K562 (cell line): Measurements from ENCODE around the gene DIP2C. TPM values are rescaled to one million over a fixed set of nuclear protein-coding genes. Genes with fewer than 3 reads are reported as not detected.

ENCODE experiments used
- ATAC-seq: fragments of 200-7000 bp; cut with Tn5 transposase; 3 replicates; pipeline ENCODE4 v1.9.1; 2020; ENCODE audit warnings: moderate library complexity
- BruUV-seq: library from RNA; stranded (reverse); fragments of 400-500 nt; replicated peaks from 2 replicates; lab custom pipeline; 2021; lab: Mats Ljungman, UMichigan
- CTCF ChIA-PET: fragments of 300-600 bp; formaldehyde crosslinking; extraction: SDS; loops from one replicate; lab custom pipeline; 2021; ENCODE audit warnings: low intra/inter-chr PET ratio; lab: Yijun Ruan, JAX
- POLR2A ChIA-PET: fragments of 300-600, 350-650 bp; sonication (Branson Sonifier 250); formaldehyde crosslinking; extraction: SDS; loops from one replicate; lab custom pipeline; 2021; ENCODE audit warnings: antibody characterized with exemption, inconsistent platforms; lab: Yijun Ruan, JAX
- DNase-seq, 4 experiments: peaks; one replicate each; pipeline versions ENCODE4 v3.0.0 to v3.0.0-alpha.2; 2011 to 2018; ENCODE audit warnings: low spot score in 3 of 4, mixed read lengths in 3 of 4; ENCODE audit errors: extremely low read depth in 1 of 4
- FAIRE-seq: peaks from 2 replicates; lab custom pipeline; 2011; peaks lifted over from hg19 to GRCh38; lab: Jason Lieb, UNC
- H2AFZ ChIP-seq: 2 replicates; pipeline ENCODE4 v1.6.0; 2011; ENCODE audit warnings: low read depth, low read length, control low read depth, inconsistent platforms
- H3K27ac ChIP-seq: fragments of 200-600 bp; 3 replicates; pipeline ENCODE4 v1.8.0; 2011; ENCODE audit warnings: low read depth, mild to moderate bottlenecking, control low read depth, inconsistent platforms, low read length, moderate library complexity, mixed read lengths; ENCODE audit errors: extremely low read depth
- H3K27me3 ChIP-seq, 2 experiments: fragments of 300-600 bp in 1 of 2; 2 replicates in 1 of 2; 3 replicates in 1 of 2; pipeline versions ENCODE4 v1.6.0 to v1.8.0; 2011; ENCODE audit warnings: inconsistent platforms in 2 of 2, low read length in 2 of 2, mild to moderate bottlenecking in 1 of 2, mixed read lengths in 1 of 2, moderate library complexity in 1 of 2; ENCODE audit not compliant: control insufficient read depth in 2 of 2, insufficient read depth in 2 of 2
- H3K36me3 ChIP-seq: fragments of 300-600 bp; 3 replicates; pipeline ENCODE4 v1.8.0; 2011; ENCODE audit warnings: mild to moderate bottlenecking, low read length, inconsistent platforms; ENCODE audit not compliant: control insufficient read depth, insufficient read depth
- H3K4me1 ChIP-seq, 2 experiments: fragments of 200-600 bp in 1 of 2; replicated peaks in 1 of 2; 2 replicates in 1 of 2; 3 replicates in 1 of 2; pipeline versions ENCODE4 v1.5.1 to v1.8.0; 2011; ENCODE audit warnings: inconsistent platforms in 2 of 2, low read length in 2 of 2, mild to moderate bottlenecking in 1 of 2, mixed read lengths in 1 of 2, moderate library complexity in 1 of 2; ENCODE audit not compliant: control insufficient read depth in 2 of 2, insufficient read depth in 2 of 2
- H3K4me2 ChIP-seq: 2 replicates; pipeline ENCODE4 v1.6.1; 2011; ENCODE audit warnings: low read length, control low read depth, inconsistent platforms, mixed read lengths; ENCODE audit not compliant: insufficient read depth
- H3K4me3 ChIP-seq: fragments of 200-600 bp; sonication (generic), shearing (Covaris generic); 2 replicates; pipeline ENCODE4 v1.5.1; 2016; ENCODE audit warnings: control low read depth, inconsistent platforms
- H3K79me2 ChIP-seq: fragments of 200-600 bp; 3 replicates; pipeline ENCODE4 v1.8.0; 2011; ENCODE audit warnings: low read length, inconsistent platforms; ENCODE audit not compliant: control insufficient read depth, insufficient read depth
- H3K9ac ChIP-seq, 2 experiments: 2 replicates each; pipeline versions ENCODE4 v1.6.0 to v1.6.1; 2011; ENCODE audit warnings: low read depth in 2 of 2, low read length in 2 of 2, control low read depth in 1 of 2, inconsistent platforms in 1 of 2, mild to moderate bottlenecking in 1 of 2, mixed read lengths in 1 of 2; ENCODE audit not compliant: insufficient read depth in 1 of 2
- H3K9me1 ChIP-seq: one replicate; pipeline ENCODE4 v1.6.0; 2011; ENCODE audit warnings: inconsistent platforms, mild to moderate bottlenecking, low read length, moderate library complexity; ENCODE audit not compliant: control insufficient read depth, insufficient read depth
- H3K9me3 ChIP-seq: replicated peaks from 2 replicates; pipeline ENCODE4 v1.5.1; 2011; ENCODE audit warnings: low read depth, low read length, inconsistent platforms; ENCODE audit not compliant: control insufficient read depth, insufficient read depth
- H4K20me1 ChIP-seq: replicated peaks from 2 replicates; pipeline ENCODE4 v1.6.1; 2011; ENCODE audit warnings: low read length, inconsistent platforms, mixed read lengths; ENCODE audit not compliant: control insufficient read depth, insufficient read depth
- ADNP ChIP-seq: fragments of 200-800 bp; sonication (Bioruptor generic); IDR thresholded peaks from 2 replicates; pipeline ENCODE4 v1.6.1; 2016; ENCODE audit warnings: missing genetic modification characterization, missing compliant biosample characterization
- CBX3 ChIP-seq, 2 experiments: IDR thresholded peaks; 1 replicate in 1 of 2; 2 replicates in 1 of 2; pipeline ENCODE4 v1.6.1; 2012; ENCODE audit warnings: inconsistent platforms in 2 of 2, low read length in 2 of 2, borderline replicate concordance in 1 of 2, control low read depth in 1 of 2
- FOXK2 ChIP-seq, 2 experiments: fragments of 450-650 bp; IDR thresholded peaks in 1 of 2; conservative IDR thresholded peaks in 1 of 2; 2 replicates each; pipeline ENCODE4 v1.6.1; 2016; ENCODE audit warnings: low read depth in 2 of 2, mild to moderate bottlenecking in 1 of 2
- HCFC1 ChIP-seq: IDR thresholded peaks from 2 replicates; pipeline ENCODE4 v1.6.1; 2012; ENCODE audit warnings: low read depth, low read length, improper control_type of control experiment
- HNRNPLL ChIP-seq: fragments of 200-400 bp; formaldehyde crosslinking; IDR thresholded peaks from 2 replicates; pipeline ENCODE4 v1.6.1; 2017; ENCODE audit warnings: low read length, low read depth, mild to moderate bottlenecking; ENCODE audit not compliant: poor library complexity, severe bottlenecking
- MLX ChIP-seq, 2 experiments: fragments of 450-650 bp in 1 of 2; sonication (generic) in 1 of 2; formaldehyde crosslinking; conservative IDR thresholded peaks; 2 replicates each; pipeline versions ENCODE4 v1.4.0 to v1.8.1; 2020 to 2022; ENCODE audit warnings: mild to moderate bottlenecking in 1 of 2, missing genetic modification reagents in 1 of 2
- NR0B1 ChIP-seq: fragments of 450-650 bp; IDR thresholded peaks from one replicate; pipeline ENCODE4 v1.6.1; 2018; ENCODE audit warnings: mild to moderate bottlenecking, moderate library complexity; ENCODE audit not compliant: partially characterized antibody
- PCBP1 ChIP-seq: fragments of 200-400 bp; formaldehyde crosslinking; IDR thresholded peaks from 2 replicates; pipeline ENCODE4 v1.6.1; 2018; ENCODE audit warnings: mild to moderate bottlenecking, low read depth, low read length; ENCODE audit not compliant: poor library complexity, severe bottlenecking
- RERE ChIP-seq: sonication (generic); formaldehyde crosslinking; IDR thresholded peaks from 2 replicates; pipeline ENCODE4 v1.8.0; 2023; ENCODE audit warnings: missing genetic modification reagents, mild to moderate bottlenecking, borderline replicate concordance
- SP2 ChIP-seq: IDR thresholded peaks from 2 replicates; pipeline ENCODE4 v1.6.1; 2011; ENCODE audit warnings: mild to moderate bottlenecking, low read depth, low read length, moderate library complexity; ENCODE audit not compliant: poor library complexity, severe bottlenecking; ENCODE audit errors: extremely low read depth
- ZNF57 ChIP-seq: fragments of 450-650 bp; formaldehyde crosslinking; IDR thresholded peaks from 2 replicates; pipeline ENCODE4 v1.4.0; 2020; ENCODE audit warnings: mild to moderate bottlenecking, moderate library complexity
- ZNF584 ChIP-seq: fragments of 200-800 bp; sonication (Bioruptor generic); IDR thresholded peaks from 2 replicates; pipeline ENCODE4 v1.6.1; 2016; ENCODE audit warnings: low read depth, mild to moderate bottlenecking, missing genetic modification characterization, missing compliant biosample characterization
- WGBS: fragments of 100-300 bp; shearing (Covaris generic); methylation state at CpG from one replicate; pipeline ENCODE4 v1.1.6; 2016; ENCODE audit warnings: low coverage, mixed read lengths; ENCODE audit not compliant: insufficient coverage; ENCODE audit errors: missing lambda C conversion rate; 5-methylcytosine and 5-hydroxymethylcytosine counted together
- in situ Hi-C: fragments of 300-500 bp; cut with MboI; formaldehyde crosslinking; loops from 4 replicates; pipeline ENCODE4 v1.15.0; 2018; ENCODE audit warnings: inconsistent platforms, mixed read lengths
- intact Hi-C: fragments of 100-400 bp; cut with micrococcal nuclease; formaldehyde crosslinking; loops from 2 replicates; pipeline ENCODE4 v1.14.2; 2022
- polyA plus RNA-seq, 8 experiments: library from polyadenylated mRNA; depleted of rRNA in 4 of 8; stranded (reverse) in 5 of 8; unstranded in 3 of 8; fragments of >200 nt; fragmentation: Nextera tagmentation in 2 of 8; fragmentation: Illumina TruSeq in 1 of 8; extraction: Ambion mirVana in 2 of 8; extraction: Trizol in 1 of 8; gene quantifications; 2 replicates each; pipeline versions ENCODE4 v1.2.1 to v1.2.3, GENCODE V29; 2011 to 2014; ENCODE audit warnings: inconsistent platforms in 1 of 8, missing spikeins in 1 of 8
- total RNA-seq, 7 experiments: library from RNA; depleted of rRNA in 6 of 7; stranded (reverse); fragments of >200 nt in 6 of 7; fragmentation: Illumina TruSeq in 2 of 7; extraction: Trizol in 2 of 7; gene quantifications; 2 replicates each; pipeline versions ENCODE4 v1.2.1 to v1.2.3, GENCODE V29; 2011 to 2021; ENCODE audit warnings: low replicate concordance in 1 of 7

DIP2C gene
- total and polyA plus RNA-seq, 9 of the 15 experiments (the other 6 are each of a cell fraction or from before 2014, with no cell fraction given) = 0.01 TPM; not detected in 8

DNA sequence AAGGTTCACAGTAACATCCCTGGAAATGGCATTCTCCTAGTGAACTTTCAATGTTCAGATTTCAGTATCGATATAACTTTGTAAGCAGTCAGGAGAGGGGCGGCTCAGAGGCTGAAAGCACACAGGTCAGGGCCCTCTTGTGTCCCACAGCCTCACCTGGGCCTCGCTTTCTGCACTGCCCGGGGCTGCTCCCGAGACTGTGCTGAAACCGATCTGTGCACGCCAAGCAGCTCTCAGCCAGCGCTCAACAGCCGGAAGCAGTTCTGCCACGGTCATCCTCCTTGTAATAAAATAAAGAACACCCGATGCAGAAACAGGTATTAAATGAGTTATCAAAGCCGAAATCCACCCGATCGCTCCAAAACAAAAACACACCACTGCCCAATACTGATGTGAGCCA, 106.0 kb downstream of the DIP2C start (continued):
- TF ChIP-seq ZNF584 (CRISPR knock-in tag) = no peak
- no peak for TF ChIP-seq CBX3 (IDR thresholded peaks at IDR 0.05; ENCODE audit: borderline replicate concordance in 1 of 2, low read length in 2 of 2)
- TF ChIP-seq ADNP (tag) = no peak
- no peak for TF ChIP-seq SP2
- no peak for TF ChIP-seq FOXK2 (conservative IDR thresholded peaks at IDR 0.05 in 1 of 2, IDR thresholded peaks at IDR 0.05 in 1 of 2; ENCODE audit: low read depth in 2 of 2)
- TF ChIP-seq, all 486 proteins: peak for 0

DNA sequence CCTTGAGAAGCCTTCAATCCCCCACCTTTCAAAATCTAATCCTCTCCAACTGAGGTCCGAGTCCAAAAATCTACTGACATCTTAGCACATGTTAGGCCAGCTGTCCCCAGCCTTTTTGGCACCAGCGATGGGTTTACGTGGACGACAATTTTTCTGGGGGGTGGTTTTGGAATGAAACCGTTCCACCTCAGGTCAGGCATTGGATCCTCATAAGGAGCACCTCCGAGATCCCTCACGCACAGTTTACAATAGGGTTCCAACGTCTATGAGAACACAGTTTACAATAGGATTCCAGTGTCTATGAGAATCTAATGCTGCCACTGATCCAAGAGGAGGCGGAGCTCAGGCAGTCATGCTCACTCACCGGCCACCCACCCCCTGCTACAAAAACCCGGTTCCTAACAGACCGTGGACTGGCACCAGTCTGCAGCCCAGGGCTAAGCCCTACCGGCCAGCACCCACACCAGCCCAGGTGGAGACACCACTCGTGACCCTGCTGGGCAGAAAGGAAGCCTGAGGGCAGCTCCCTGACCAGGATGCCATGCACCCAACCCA, 107.6 kb downstream of the DIP2C start:
- in situ Hi-C loops (no loop called here), intact Hi-C loops (no loop called here)
- Histone ChIP-seq H3K79me2 (no peaks in the 10 kb centered on the region), H3K9ac (no peak overlapping the region; a peak in 1 of 4 replicates), H3K9me1 (no peaks in the 10 kb centered on the region), H3K4me1 (peaks cover 0 to 1% of the 10 kb centered on the region in 2 experiments; a peak in 1 of 5 replicates), H4K20me1 (no peaks in the 10 kb centered on the region; the same call in 1 of the 2 replicates), H3K4me2 (no peak overlapping the region), H3K27ac (no peak overlapping the region), H3K9me3 (peaks cover 10% of the 10 kb centered on the region; the same call in 1 of the 2 replicates), H3K27me3 (peaks cover 9 to 30% of the 10 kb centered on the region in 2 experiments; a peak in 4 of 5 replicates), H3K4me3 (no peak overlapping the region), H2AFZ (no peak overlapping the region), H3K36me3 (no peaks in the 10 kb centered on the region)
- BruUV-seq = no TSS peak
- CTCF ChIA-PET = no interaction called here
- POLR2A ChIA-PET = no interaction called here
- ATAC-seq (no peak), FAIRE-seq (no peak), DNase-seq (no peak)
- 1% methylated on average over 14 of the region's 14 CpGs for WGBS
- TF ChIP-seq HCFC1 = no peak
- TF ChIP-seq MLX (CRISPR knock-in tag; conservative IDR thresholded peaks at IDR 0.05) = no peak
- no peak for TF ChIP-seq PCBP1
- no peak for TF ChIP-seq HNRNPLL
- TF ChIP-seq ZNF57 (CRISPR knock-in tag) = no peak
- no peak for TF ChIP-seq RERE (CRISPR knock-in tag)
- no peak for TF ChIP-seq NR0B1
